Colonic mucosa (tissue), 4 donors: Measurements from ENCODE around the gene SLCO3A1. TPM values are rescaled to one million over a fixed set of nuclear protein-coding genes. Genes with fewer than 3 reads are reported as not detected.

Experiments
- DNase-seq: peaks from one replicate; pipeline ENCODE4 v3.0.0-alpha.2; 2020
- H3K27ac ChIP-seq: fragments of 200-600 bp; one replicate; pipeline ENCODE4 v1.8.0; 2021
- H3K27me3 ChIP-seq: fragments of 200-600 bp; one replicate; pipeline ENCODE4 v1.8.0; 2021
- H3K36me3 ChIP-seq: fragments of 200-600 bp; one replicate; pipeline ENCODE4 v1.8.0; 2021
- H3K4me1 ChIP-seq: fragments of 200-600 bp; one replicate; pipeline ENCODE4 v1.8.0; 2021; ENCODE audit warnings: mild to moderate bottlenecking
- H3K4me3 ChIP-seq: fragments of 200-600 bp; one replicate; pipeline ENCODE4 v1.8.0; 2021
- H3K9ac ChIP-seq, 2 donors: one replicate each; pipeline ENCODE4 v1.7.0; 2013; ENCODE audit warnings: control low read depth in 2 of 2, low read depth in 2 of 2, low read length in 2 of 2
- H3K9me3 ChIP-seq: fragments of 200-600 bp; one replicate; pipeline ENCODE4 v1.8.0; 2021
- CTCF ChIP-seq: fragments of 200-600 bp; IDR thresholded peaks from one replicate; pipeline ENCODE4 v1.8.0; 2022; ENCODE audit warnings: antibody characterized with exemption, mild to moderate bottlenecking
- intact Hi-C: fragments of 100-400 bp; cut with DNase I; formaldehyde crosslinking; loops from one replicate; pipeline ENCODE4 v1.14.1; 2022
- total RNA-seq, 2 donors: library from RNA; stranded (reverse); fragmentation: NEBNext Ultra II Directional in 1 of 2; extraction: Animal tissue kit (Norgen Biotek cat#: 25700) in 1 of 2; gene quantifications; one replicate each; pipeline ENCODE4 v1.2.1, GENCODE V29; 2021
- donor health status: healthy.
- donor health status: DM: no; HTN: no; CAD: no.
- donor health status: DM: no; HTN: no; CAD: no.

Gene SLCO3A1
- total RNA-seq, 2 donors from 2014 or later, result 11.4 to 24.6 TPM

GRCh38 chr15:91936182-91936775, 82.8 kb downstream of the SLCO3A1 start:
- H3K27ac ChIP-seq, result peak overlapping the region; percentile 32
- intact Hi-C loops, result no loop called here

GRCh38 chr15:91936927-91937326, 83.4 kb downstream of the SLCO3A1 start:
- intact Hi-C loops, result no loop called here
- no peaks in the 10 kb centered on the region for H3K27me3 ChIP-seq

More at GRCh38 chr15:91936182-91936775, 82.8 kb downstream of the SLCO3A1 start:
- no peaks in the 10 kb centered on the region for H3K9me3 ChIP-seq
- H3K36me3 ChIP-seq, result no peaks in the 10 kb centered on the region
- no peak overlapping the region for H3K4me3 ChIP-seq
- no peak overlapping the region for H3K9ac ChIP-seq
- peaks cover 12% of the 10 kb centered on the region for H3K4me1 ChIP-seq
- no peak for DNase-seq
- no peak for TF ChIP-seq CTCF
- H3K27me3 ChIP-seq, result no peaks in the 10 kb centered on the region

GRCh38 chr15:91938136-91938535, 84.6 kb downstream of the SLCO3A1 start:
- no peak for TF ChIP-seq CTCF
- no peak overlapping the region for H3K27ac ChIP-seq
- no peak overlapping the region for H3K4me3 ChIP-seq
- no peaks in the 10 kb centered on the region for H3K36me3 ChIP-seq
- intact Hi-C loops, result no loop called here
- peaks cover 19% of the 10 kb centered on the region for H3K4me1 ChIP-seq
- H3K27me3 ChIP-seq, result no peaks in the 10 kb centered on the region
- DNase-seq, result no peak
- H3K9me3 ChIP-seq, result no peaks in the 10 kb centered on the region
- no peak overlapping the region for H3K9ac ChIP-seq

More at GRCh38 chr15:91936927-91937326, 83.4 kb downstream of the SLCO3A1 start:
- no peak for TF ChIP-seq CTCF
- H3K9me3 ChIP-seq, result no peaks in the 10 kb centered on the region
- H3K27ac ChIP-seq, result peak overlapping the region; percentile 32
- no peak for DNase-seq
- peaks cover 13% of the 10 kb centered on the region for H3K4me1 ChIP-seq
- H3K4me3 ChIP-seq, result no peak overlapping the region
- H3K36me3 ChIP-seq, result no peaks in the 10 kb centered on the region
- H3K9ac ChIP-seq, result no peak overlapping the region

- no peak overlapping the region for H3K27ac ChIP-seq
- TF ChIP-seq CTCF, result no peak
- H3K4me1 ChIP-seq, result peaks cover 19% of the 10 kb centered on the region
Observed at GRCh38 chr15:91939403-91939831, 85.9 kb downstream of the SLCO3A1 start.

GRCh38 chr15:91940496-91941381, 87.2 kb downstream of the SLCO3A1 start:
- no peak overlapping the region for H3K4me3 ChIP-seq
- intact Hi-C loops, result no loop called here
- peak; percentile 60 for DNase-seq

More at GRCh38 chr15:91939403-91939831, 85.9 kb downstream of the SLCO3A1 start:
- H3K9ac ChIP-seq, result peak overlapping the region in 1 of 2 donors; percentile 49
- H3K36me3 ChIP-seq, result no peaks in the 10 kb centered on the region
- intact Hi-C loops, result no loop called here
- H3K4me3 ChIP-seq, result no peak overlapping the region
- DNase-seq, result no peak
- H3K27me3 ChIP-seq, result no peaks in the 10 kb centered on the region
- H3K9me3 ChIP-seq, result no peaks in the 10 kb centered on the region

More at GRCh38 chr15:91940496-91941381, 87.2 kb downstream of the SLCO3A1 start:
- H3K27ac ChIP-seq, result peak overlapping the region; percentile 75
- H3K27me3 ChIP-seq, result no peaks in the 10 kb centered on the region
- peak overlapping the region in 1 of 2 donors; percentile 49 for H3K9ac ChIP-seq
- no peaks in the 10 kb centered on the region for H3K9me3 ChIP-seq
- H3K4me1 ChIP-seq, result peaks cover 19% of the 10 kb centered on the region
- TF ChIP-seq CTCF, result no peak
- H3K36me3 ChIP-seq, result no peaks in the 10 kb centered on the region
